HG02571 (cell line): ENCODE data around the gene PPP1R14B.

Experiments
- ATAC-seq: cut with Tn5 transposase; IDR thresholded peaks from one replicate; pipeline ENCODE4 v1.9.1; 2021; ENCODE audit warnings: mild to moderate bottlenecking, moderate library complexity; ENCODE audit not compliant: unreplicated experiment

The PPP1R14B gene

GRCh38 chr11:64247729-64248531, 1.2 kb upstream of the PPP1R14B start:
- ATAC-seq: no peak

GRCh38 chr11:64246621-64246870, 197 bp downstream of the PPP1R14B start:
- peak; percentile 7 for ATAC-seq

GRCh38 chr11:64245797-64246620, 734 bp downstream of the PPP1R14B start:
- no peak for ATAC-seq

- ATAC-seq: no peak
These were observed 1.3 kb downstream of the PPP1R14B start for GRCh38 chr11:64245401-64245796.

- ATAC-seq: no peak
These were observed 1.8 kb downstream of the PPP1R14B start for GRCh38 chr11:64244966-64245365.

- no peak for ATAC-seq
These were observed 2.6 kb downstream of the PPP1R14B start for GRCh38 chr11:64244107-64244506.

GRCh38 chr11:64243236-64243854, 3.4 kb downstream of the PPP1R14B start:
- ATAC-seq: no peak

- peak; percentile 47 for ATAC-seq
These were observed 5.0 kb downstream of the PPP1R14B start for GRCh38 chr11:64241491-64242374.

GRCh38 chr11:64241241-64241490, 5.6 kb downstream of the PPP1R14B start:
- peak; percentile 67 for ATAC-seq

GRCh38 chr11:64240435-64241240, 6.1 kb downstream of the PPP1R14B start, which contains the start of gene FKBP2:
Gene FKBP2, plus strand, starts transcription at chr11:64241095. Its CDS starts 1,293 bp downstream, at chr11:64242388.
- ATAC-seq: peak; percentile 49

GRCh38 chr11:64239662-64240434, 6.9 kb downstream of the PPP1R14B start:
- no peak for ATAC-seq

- no peak for ATAC-seq
These were observed 7.7 kb downstream of the PPP1R14B start for GRCh38 chr11:64238999-64239398.

GRCh38 chr11:64238076-64238475, 8.7 kb downstream of the PPP1R14B start:
- no peak for ATAC-seq

- no peak for ATAC-seq
These were observed 9.2 kb downstream of the PPP1R14B start for GRCh38 chr11:64237484-64237951.

- no peak for ATAC-seq
These were observed 11.1 kb downstream of the PPP1R14B start for GRCh38 chr11:64235437-64236161.

GRCh38 chr11:64234647-64235379, 11.9 kb downstream of the PPP1R14B start:
- no peak for ATAC-seq

GRCh38 chr11:64233913-64234586, 12.7 kb downstream of the PPP1R14B start, which contains the start of gene VEGFB:
Gene VEGFB, plus strand, starts transcription at chr11:64234584. Its CDS starts 250 bp downstream, at chr11:64234834.
- ATAC-seq: peak; percentile 40
